ENCODE data around the gene SYNGR4. TPM values are rescaled to one million over a fixed set of nuclear protein-coding genes. Genes with fewer than 3 reads are reported as not detected.

Gene SYNGR4
- total RNA-seq, 4 donors from 2014 or later: not detected

DNA sequence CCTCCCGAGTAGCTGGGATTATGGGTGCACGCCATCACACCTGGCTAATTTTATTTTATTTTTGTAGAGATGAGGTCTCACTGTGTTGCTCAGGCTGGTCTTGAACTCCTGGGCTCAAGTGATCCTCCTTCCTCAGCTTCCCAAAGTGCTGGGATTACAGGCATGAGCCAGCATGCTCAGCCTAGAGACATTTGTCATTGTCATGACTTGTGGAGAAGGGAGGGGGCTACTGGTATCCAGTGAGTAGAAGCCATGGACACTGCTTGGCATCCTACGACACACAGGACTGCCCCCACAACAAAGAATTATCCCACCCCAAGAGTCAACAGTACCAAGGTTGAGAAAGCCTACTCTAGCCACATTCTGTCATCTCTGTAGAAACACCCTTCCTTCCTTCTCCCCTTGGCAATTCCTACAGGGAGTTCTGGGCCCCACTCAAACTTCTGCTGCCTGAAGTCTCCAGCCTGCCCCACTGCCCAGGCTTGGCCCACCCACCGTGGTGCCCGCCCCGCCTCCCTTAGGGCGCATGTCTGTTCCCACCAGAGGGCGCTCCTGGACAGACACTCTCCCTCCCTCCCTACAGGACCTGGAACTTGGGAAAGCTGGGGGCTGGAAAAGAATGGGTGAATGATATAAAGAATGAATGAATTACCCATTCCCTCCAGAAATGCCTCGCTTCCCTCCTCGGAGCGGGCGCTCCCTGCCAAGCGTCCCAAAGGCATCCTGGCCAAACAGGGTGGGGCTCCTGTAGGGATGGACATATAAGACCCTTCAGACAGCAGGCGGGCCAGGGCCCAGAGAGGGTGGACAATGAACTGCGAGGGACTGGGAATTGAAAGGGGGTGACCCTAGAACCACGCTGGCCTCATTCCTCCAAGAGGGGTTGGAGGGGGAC, 44.3 kb upstream of the SYNGR4 start:
- no peaks in the 10 kb centered on the region for H3K27me3 ChIP-seq
- peak; percentile 51 to 72 for DNase-seq
- peak overlapping the region; percentile 85 to 100 (median 98) for H3K27ac ChIP-seq
- peaks cover 13 to 19% of the 10 kb centered on the region in 2 donors for H3K4me1 ChIP-seq
- intact Hi-C loops (cut with DNase I; ENCODE audit: low total_unique reads): loop anchor here (1.0 to 10.0 kb wide), 4 partner anchors 71 to 675 kb away; partner anchors contain the start of genes GRWD1, GYS1, KDELR1 and RUVBL2
- no peaks in the 10 kb centered on the region for H3K9me3 ChIP-seq
- no peak for TF ChIP-seq POLR2A (IDR thresholded peaks at IDR 0.05)
- TF ChIP-seq CTCF (IDR thresholded peaks at IDR 0.05 in 4 of 5, conservative IDR thresholded peaks at IDR 0.05 in 1 of 5): peak; percentile 66 to 91 (median 79)
- no peaks in the 10 kb centered on the region for H3K36me3 ChIP-seq
- H3K4me3 ChIP-seq: no peak overlapping the region
- in situ Hi-C loops (cut with MboI; ENCODE audit: low sequenced_read_pairs in 4 of 4): loop anchor here in 2 of 4 donors (25.0 kb wide), 1 partner anchor 267 kb away; no protein-coding TSS in a partner anchor
- ATAC-seq: peak in 1 of 2 donors; percentile 28

GRCh38 chr19:48321372-48321621, 42.9 kb upstream of the SYNGR4 start:
- TF ChIP-seq CTCF (IDR thresholded peaks at IDR 0.05 in 4 of 5, conservative IDR thresholded peaks at IDR 0.05 in 1 of 5): no peak
- TF ChIP-seq POLR2A (IDR thresholded peaks at IDR 0.05): peak; percentile 70 to 79
- peaks cover 18 to 28% of the 10 kb centered on the region in 2 donors for H3K4me1 ChIP-seq
- H3K27me3 ChIP-seq: no peaks in the 10 kb centered on the region
- H3K9me3 ChIP-seq: no peaks in the 10 kb centered on the region
- peak overlapping the region; percentile 85 to 100 (median 98) for H3K27ac ChIP-seq
- DNase-seq (peak; percentile 93 to 95), ATAC-seq (peak; percentile 80 to 84)
- intact Hi-C loops (cut with DNase I; ENCODE audit: low total_unique reads): loop anchor here (1.0 to 10.0 kb wide), 4 partner anchors 42 to 674 kb away; partner anchors contain the start of genes GRWD1, GYS1, RUVBL2 and TMEM143
- in situ Hi-C loops (cut with MboI; ENCODE audit: low sequenced_read_pairs in 4 of 4): loop anchor here in 2 of 4 donors (25.0 kb wide), 1 partner anchor 266 kb away; no protein-coding TSS in a partner anchor
- H3K36me3 ChIP-seq: no peaks in the 10 kb centered on the region
- H3K4me3 ChIP-seq: peak overlapping the region; percentile 55 to 83 (median 77)

DNA sequence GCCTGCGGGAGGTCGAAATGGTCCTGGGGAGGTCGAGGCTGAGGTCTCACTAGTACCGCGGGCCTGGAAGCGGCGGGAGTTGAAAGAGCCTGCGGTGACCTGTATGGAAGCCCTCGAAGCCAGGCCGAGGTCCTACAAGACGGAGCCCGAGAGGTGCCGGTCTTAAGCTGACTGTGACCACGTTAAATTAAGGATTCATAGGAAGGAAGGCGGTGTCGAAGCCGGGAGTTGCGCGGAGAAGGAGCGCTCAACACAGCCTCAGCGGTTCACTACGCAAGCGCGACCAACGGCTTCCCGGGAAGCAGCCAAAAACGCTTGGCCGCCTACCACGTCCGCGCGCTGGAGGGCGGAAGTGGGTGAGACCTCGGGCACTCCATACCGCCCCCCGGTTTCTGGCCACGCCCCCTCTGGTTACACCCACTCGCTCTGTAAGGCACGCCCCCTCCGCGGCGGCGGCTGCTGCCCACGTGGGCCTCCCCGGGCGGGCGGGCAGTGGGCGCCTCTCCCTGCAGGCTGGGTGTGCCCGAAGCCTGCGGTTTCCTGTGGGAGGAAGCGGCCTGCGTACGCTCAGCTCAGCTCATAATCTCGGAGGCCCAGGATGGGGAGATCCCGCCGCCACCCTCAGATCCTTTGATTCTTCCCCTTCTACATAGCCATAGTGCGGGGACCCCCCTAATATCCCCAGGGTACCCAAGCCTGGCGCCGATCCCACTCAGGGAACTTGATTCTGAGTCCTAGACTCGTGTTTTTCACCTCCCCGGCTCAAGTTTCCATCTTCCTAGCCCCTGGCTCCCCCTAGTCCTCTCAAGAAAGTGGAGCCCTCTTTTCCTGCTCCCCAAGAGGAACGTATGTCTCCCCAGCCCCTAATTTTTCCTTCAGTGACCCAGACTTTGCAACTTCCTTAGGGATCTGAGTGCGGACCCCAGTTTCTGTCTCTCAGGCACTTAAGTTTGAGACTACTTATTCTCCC, 42.3 kb upstream of the SYNGR4 start:
- Histone ChIP-seq H3K4me1 (peaks cover 18 to 29% of the 10 kb centered on the region in 2 donors), H3K27me3 (no peaks in the 10 kb centered on the region), H3K36me3 (no peaks in the 10 kb centered on the region), H3K9me3 (no peaks in the 10 kb centered on the region), H3K27ac (peak overlapping the region; percentile 85 to 100 (median 98)), H3K4me3 (peak overlapping the region; percentile 60 to 83 (median 77))
- DNase-seq (peak; percentile 97), ATAC-seq (peak; percentile 85 to 92)
- intact Hi-C loops (cut with DNase I; ENCODE audit: low total_unique reads): loop anchor here (1.0 to 10.0 kb wide), 5 partner anchors 10 to 673 kb away; partner anchors contain the start of genes GRWD1, GYS1, RUVBL2 and TMEM143
- peak; percentile 67 to 81 for TF ChIP-seq POLR2A (IDR thresholded peaks at IDR 0.05)
- TF ChIP-seq CTCF (IDR thresholded peaks at IDR 0.05 in 4 of 5, conservative IDR thresholded peaks at IDR 0.05 in 1 of 5): peak in 1 of 5 experiments; percentile 31
- in situ Hi-C loops (cut with MboI; ENCODE audit: low sequenced_read_pairs in 4 of 4): loop anchor here in 2 of 4 donors (25.0 kb wide), 1 partner anchor 265 kb away; no protein-coding TSS in a partner anchor

DNA sequence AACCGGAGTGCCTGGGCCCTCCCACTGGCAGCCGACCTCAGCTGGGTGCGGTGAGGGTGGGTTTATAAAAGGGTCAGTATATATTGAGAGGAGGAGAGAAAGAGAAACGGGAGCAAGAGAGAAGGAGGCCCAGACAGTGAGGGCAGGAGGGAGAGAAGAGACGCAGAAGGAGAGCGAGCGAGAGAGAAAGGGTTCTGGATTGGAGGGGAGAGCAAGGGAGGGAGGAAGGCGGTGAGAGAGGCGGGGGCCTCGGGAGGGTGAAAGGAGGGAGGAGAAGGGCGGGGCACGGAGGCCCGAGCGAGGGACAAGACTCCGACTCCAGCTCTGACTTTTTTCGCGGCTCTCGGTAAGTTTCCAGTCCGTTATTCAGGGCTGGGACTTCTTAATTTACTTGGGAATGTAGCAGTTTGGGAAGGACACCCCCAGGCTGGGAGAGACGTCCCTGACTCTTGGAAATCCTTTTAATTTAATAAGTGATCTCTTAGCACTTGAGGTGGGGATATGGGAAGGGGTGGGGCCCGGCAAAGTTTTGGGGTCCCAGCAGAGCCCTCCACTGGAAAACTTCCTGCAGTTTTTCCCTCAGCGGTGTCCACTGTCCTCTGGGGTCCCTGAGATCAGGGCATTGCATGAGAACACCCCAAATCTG, 38.8 kb upstream of the SYNGR4 start, which contains the start of gene EMP3:
EMP3 (plus strand) TSS at position 288 of the 646 bp plus-strand sequence. CDS start 1,293 bp downstream, outside the sequence.
- DNase-seq (peak; percentile 53 to 64), ATAC-seq (peak in 1 of 2 donors; percentile 8)
- intact Hi-C loops (cut with DNase I; ENCODE audit: low total_unique reads) (loop anchor here (10.0 kb wide), 1 partner anchor 669 kb away; the partner anchor contains the start of genes GYS1 and RUVBL2), in situ Hi-C loops (cut with MboI; ENCODE audit: low sequenced_read_pairs in 4 of 4) (no loop called here)
- no peaks in the 10 kb centered on the region for H3K9me3 ChIP-seq
- no peaks in the 10 kb centered on the region for H3K36me3 ChIP-seq
- peak within 1 kb of the TSS; percentile 69 to 82 (median 77) for H3K27ac ChIP-seq
- H3K27me3 ChIP-seq: no peaks in the 10 kb centered on the region
- peaks cover 18 to 25% of the 10 kb centered on the region in 2 donors for H3K4me1 ChIP-seq
- no peak for TF ChIP-seq CTCF (IDR thresholded peaks at IDR 0.05 in 4 of 5, conservative IDR thresholded peaks at IDR 0.05 in 1 of 5)
- TF ChIP-seq POLR2A (IDR thresholded peaks at IDR 0.05): peak; percentile 33 to 49
- peak within 1 kb of the TSS; percentile 37 to 49 (median 42) for H3K4me3 ChIP-seq
